PC-3 (cell line): ENCODE data around the gene DNAJC1. TPM values are rescaled to one million over a fixed set of nuclear protein-coding genes. Genes with fewer than 3 reads are reported as not detected.

Experiments
- ATAC-seq: fragments of 200-7000 bp; cut with Tn5 transposase; 2 replicates; pipeline ENCODE4 v1.9.1; 2020; ENCODE audit warnings: mild to moderate bottlenecking, moderate library complexity
- BruUV-seq: library from RNA; stranded (reverse); fragments of 400-500 nt; replicated peaks from 2 replicates; lab custom pipeline; 2021; lab: Mats Ljungman, UMichigan
- CTCF ChIA-PET: fragments of 300-600 bp; sonication (Branson Sonifier 250); formaldehyde crosslinking; loops from one replicate; lab custom pipeline; 2022; ENCODE audit warnings: antibody characterized with exemption; lab: Charles Lee
- POLR2A ChIA-PET: fragments of 300-600 bp; sonication (Branson Sonifier 250); formaldehyde crosslinking; loops from one replicate; lab custom pipeline; 2022; ENCODE audit warnings: antibody characterized with exemption; ENCODE audit not compliant: unreplicated experiment; lab: Charles Lee
- DNase-seq: peaks from one replicate; pipeline ENCODE4 v3.0.0-alpha.2; 2015
- H2AFZ ChIP-seq: fragments of 300-600 bp; sonication (generic); 2 replicates; pipeline ENCODE4 v1.6.0; 2016; ENCODE audit warnings: antibody characterized with exemption, low read length
- H3F3A ChIP-seq: fragments of 300-600 bp; sonication (generic); one replicate; pipeline ENCODE4 v1.6.0; 2017; ENCODE audit warnings: antibody characterized with exemption, low read length, control low read depth, mild to moderate bottlenecking; ENCODE audit not compliant: unreplicated experiment
- H3K27ac ChIP-seq: fragments of 300-600 bp; sonication (generic); 2 replicates; pipeline ENCODE4 v1.5.1; 2016; ENCODE audit warnings: mild to moderate bottlenecking, low read length
- H3K27me3 ChIP-seq: fragments of 300-600 bp; sonication (generic); 2 replicates; pipeline ENCODE4 v1.6.1; 2016; ENCODE audit warnings: low read length, mixed read lengths
- H3K36me3 ChIP-seq: fragments of 300-600 bp; sonication (generic); 2 replicates; pipeline ENCODE4 v1.6.1; 2016; ENCODE audit warnings: low read depth, mixed run types, low read length, mixed read lengths
- H3K4me1 ChIP-seq: fragments of 300-600 bp; sonication (generic); 2 replicates; pipeline ENCODE4 v1.5.1; 2016; ENCODE audit warnings: low read length; ENCODE audit not compliant: insufficient read depth
- H3K4me2 ChIP-seq: fragments of 300-600 bp; sonication (generic); 2 replicates; pipeline ENCODE4 v1.6.0; 2016; ENCODE audit warnings: low read length
- H3K4me3 ChIP-seq: fragments of 300-600 bp; sonication (generic); 2 replicates; pipeline ENCODE4 v1.5.1; 2016; ENCODE audit warnings: mild to moderate bottlenecking, low read length, mixed read lengths
- H3K79me2 ChIP-seq: fragments of 300-600 bp; sonication (generic); 2 replicates; pipeline ENCODE4 v1.6.1; 2017; ENCODE audit warnings: low read length, mixed read lengths
- H3K9ac ChIP-seq: fragments of 300-600 bp; sonication (generic); 2 replicates; pipeline ENCODE4 v1.6.0; 2016; ENCODE audit warnings: mild to moderate bottlenecking, low read length
- H3K9me2 ChIP-seq: fragments of 300-600 bp; sonication (generic); replicated peaks from 2 replicates; pipeline ENCODE4 v1.6.1; 2016; ENCODE audit warnings: mixed run types, low read length, mixed read lengths
- H3K9me3 ChIP-seq: fragments of 300-600 bp; sonication (generic); 2 replicates; pipeline ENCODE4 v1.6.1; 2016; ENCODE audit warnings: low read length, mixed read lengths
- H4K20me1 ChIP-seq: fragments of 300-600 bp; sonication (generic); 2 replicates; pipeline ENCODE4 v1.6.1; 2016; ENCODE audit warnings: low read length, mixed read lengths
- CTCF ChIP-seq: fragments of 300-600 bp; sonication (generic); conservative IDR thresholded peaks from 2 replicates; pipeline ENCODE4 v1.5.1; 2017; ENCODE audit warnings: antibody characterized with exemption, low read depth, mild to moderate bottlenecking, low read length
- EZH2 ChIP-seq: fragments of 300-600 bp; sonication (generic); IDR thresholded peaks from one replicate; pipeline ENCODE4 v1.6.1; 2017; ENCODE audit warnings: antibody characterized with exemption, mild to moderate bottlenecking, low read length; ENCODE audit not compliant: unreplicated experiment
- EZH2phosphoT487 ChIP-seq: fragments of 300-600 bp; sonication (generic); IDR thresholded peaks from 2 replicates; pipeline ENCODE4 v1.6.1; 2018; ENCODE audit warnings: mild to moderate bottlenecking, antibody characterized with exemption, low read length, borderline replicate concordance
- intact Hi-C: fragments of 100-400 bp; cut with micrococcal nuclease; formaldehyde crosslinking; loops from 2 replicates; pipeline ENCODE4 v1.9.0; 2023
- total RNA-seq: library from RNA; depleted of rRNA; stranded (reverse); fragments of >200 nt; gene quantifications from 2 replicates; pipeline ENCODE4 v1.2.3, GENCODE V29; 2014

The DNAJC1 gene
- total RNA-seq, 1 experiment from 2014 or later = 53.4 TPM

- Histone ChIP-seq H3K36me3 (no peaks in the 10 kb centered on the region), H3K4me3 (no peak overlapping the region), H2AFZ (no peak overlapping the region), H3K27me3 (no peaks in the 10 kb centered on the region), H3K9ac (no peak overlapping the region), H3K9me3 (no peaks in the 10 kb centered on the region), H4K20me1 (no peaks in the 10 kb centered on the region), H3K79me2 (no peaks in the 10 kb centered on the region), H3K4me2 (no peak overlapping the region), H3K27ac (no peak overlapping the region), H3K4me1 (no peaks in the 10 kb centered on the region), H3F3A (no peaks in the 10 kb centered on the region), H3K9me2 (no peaks in the 10 kb centered on the region)
- no peak for TF ChIP-seq CTCF
- TF ChIP-seq EZH2 = no peak
- no peak for TF ChIP-seq EZH2phosphoT487
- intact Hi-C loops = no loop called here
- BruUV-seq = no TSS peak
- ATAC-seq (no peak), DNase-seq (no peak)
- CTCF ChIA-PET = no interaction called here
- POLR2A ChIA-PET = no interaction called here
Measured at GRCh38 chr10:21801609-21802008, 201.9 kb downstream of the DNAJC1 start.

DNA sequence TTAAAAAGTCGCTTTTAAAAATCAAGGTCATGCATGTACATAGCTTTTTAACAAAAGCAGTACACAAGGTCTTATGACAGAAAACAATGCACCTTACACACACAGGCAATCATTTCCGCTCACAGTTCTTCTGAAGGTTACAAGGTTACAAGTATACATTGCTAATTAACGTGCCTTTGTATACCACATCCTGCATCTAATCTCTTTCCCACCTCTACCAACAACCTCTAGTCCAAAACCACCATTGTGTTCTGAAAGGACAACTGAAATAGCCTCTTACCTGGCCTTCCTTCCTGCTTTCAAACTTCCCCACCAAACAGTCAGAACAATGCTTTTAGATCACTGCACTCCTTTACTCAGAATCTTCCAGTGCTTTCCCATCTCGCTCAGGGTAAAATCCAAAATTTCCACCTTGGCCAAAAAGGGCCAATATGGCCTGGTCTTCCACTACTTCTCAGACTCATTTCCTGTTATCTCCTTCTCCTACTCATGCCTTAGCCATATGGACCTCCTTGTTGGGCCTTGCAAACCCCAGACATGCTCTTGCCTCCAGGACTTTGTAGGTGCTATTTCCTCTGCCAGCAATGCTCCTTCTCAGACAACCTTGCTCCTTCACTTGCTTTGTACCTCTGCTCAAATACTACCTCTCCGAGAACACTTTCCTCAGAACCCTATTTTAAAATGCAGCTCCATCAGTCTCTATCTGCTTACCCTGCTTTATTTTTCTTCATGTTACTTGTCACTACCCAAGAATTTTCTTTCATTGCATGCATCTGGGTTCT lies 205.4 kb downstream of the DNAJC1 start:
- no peak overlapping the region for H3K4me2 ChIP-seq
- no peak for TF ChIP-seq EZH2phosphoT487
- TF ChIP-seq CTCF = no peak
- no peak for TF ChIP-seq EZH2
- no peaks in the 10 kb centered on the region for H3K9me3 ChIP-seq
- no peaks in the 10 kb centered on the region for H3K36me3 ChIP-seq
- intact Hi-C loops = no loop called here
- DNase-seq (no peak), ATAC-seq (no peak)
- no peak overlapping the region for H3K9ac ChIP-seq
- BruUV-seq = no TSS peak
- H4K20me1 ChIP-seq = no peaks in the 10 kb centered on the region
- no peaks in the 10 kb centered on the region for H3K27me3 ChIP-seq
- H3K79me2 ChIP-seq = no peaks in the 10 kb centered on the region
- H3K27ac ChIP-seq = no peak overlapping the region
- H3K9me2 ChIP-seq = no peaks in the 10 kb centered on the region
- H3K4me1 ChIP-seq = no peaks in the 10 kb centered on the region
- H3F3A ChIP-seq = no peaks in the 10 kb centered on the region
- CTCF ChIA-PET = no interaction called here
- no peak overlapping the region for H2AFZ ChIP-seq
- no peak overlapping the region for H3K4me3 ChIP-seq
- POLR2A ChIA-PET = no interaction called here

DNA sequence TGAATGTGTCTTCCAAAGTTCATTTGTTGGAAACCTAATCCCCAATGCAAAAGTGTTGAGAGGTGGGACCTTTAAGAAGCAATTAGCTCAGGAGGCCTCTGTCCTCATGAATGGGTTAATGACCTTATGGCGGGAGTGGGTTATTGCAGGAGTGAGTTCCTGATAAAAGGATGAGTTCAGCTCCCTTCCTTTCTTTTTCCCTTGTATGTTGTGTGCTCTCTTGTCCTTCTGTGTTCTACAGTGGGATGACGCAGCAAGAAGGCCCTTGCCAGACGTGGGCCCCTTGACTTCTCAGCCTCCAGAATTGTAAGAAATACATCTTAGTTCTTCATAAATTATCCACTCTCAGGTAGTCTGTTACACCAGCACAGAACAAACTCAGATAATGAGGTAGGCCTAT lies 206.0 kb downstream of the DNAJC1 start:
- H3K9me3 ChIP-seq = no peaks in the 10 kb centered on the region
- TF ChIP-seq EZH2phosphoT487 (no peak), EZH2 (no peak), CTCF (no peak)
- H3K79me2 ChIP-seq = no peaks in the 10 kb centered on the region
- H3K4me1 ChIP-seq = no peaks in the 10 kb centered on the region
- no peaks in the 10 kb centered on the region for H3F3A ChIP-seq
- no peaks in the 10 kb centered on the region for H3K36me3 ChIP-seq
- DNase-seq = no peak
- H3K4me3 ChIP-seq = no peak overlapping the region
- ATAC-seq = no peak
- intact Hi-C loops = no loop called here
- no TSS peak for BruUV-seq
- ChIA-PET POLR2A (no interaction called here), CTCF (no interaction called here)
- no peaks in the 10 kb centered on the region for H3K27me3 ChIP-seq
- H3K9ac ChIP-seq = no peak overlapping the region
- no peak overlapping the region for H3K4me2 ChIP-seq
- no peak overlapping the region for H3K27ac ChIP-seq
- no peaks in the 10 kb centered on the region for H3K9me2 ChIP-seq
- H2AFZ ChIP-seq = no peak overlapping the region
- no peaks in the 10 kb centered on the region for H4K20me1 ChIP-seq
